HEK293 (cell line): ENCODE measurements around the gene CDKN2A.

Source experiments
- ZNF184 ChIP-seq: fragments of 450-650 bp; IDR thresholded peaks from 2 replicates; pipeline ENCODE4 v1.5.1; 2018; ENCODE audit warnings: missing biosample characterization, mild to moderate bottlenecking, missing genetic modification characterization
- TF ChIP-seq, protein P1 (sequence below): fragments of 450-650 bp; formaldehyde crosslinking; IDR thresholded peaks from 2 replicates; pipeline ENCODE4 v1.5.1; 2016; ENCODE audit warnings: missing biosample characterization, missing genetic modification characterization, borderline replicate concordance

DNA sequence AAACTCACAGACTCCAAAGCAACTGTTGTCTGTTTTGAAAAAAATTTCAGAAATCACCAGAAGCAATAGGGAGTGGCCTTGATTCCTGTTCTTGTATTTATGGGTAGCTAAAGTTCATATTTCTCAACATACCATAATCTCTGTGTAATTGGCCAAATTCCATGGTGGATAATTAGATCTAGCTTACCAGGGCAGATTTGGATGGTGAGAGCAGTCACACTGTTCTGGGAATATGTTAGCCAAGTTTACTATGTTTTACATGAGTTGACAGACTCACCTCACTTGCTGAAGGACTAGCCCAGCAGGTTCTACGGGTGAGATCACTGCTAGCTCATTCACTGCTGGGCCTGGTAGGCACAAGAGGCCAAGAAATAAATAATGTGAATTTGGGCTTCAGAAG lies 47.6 kb upstream of the CDKN2A start:
- TF ChIP-seq, protein P1, sequence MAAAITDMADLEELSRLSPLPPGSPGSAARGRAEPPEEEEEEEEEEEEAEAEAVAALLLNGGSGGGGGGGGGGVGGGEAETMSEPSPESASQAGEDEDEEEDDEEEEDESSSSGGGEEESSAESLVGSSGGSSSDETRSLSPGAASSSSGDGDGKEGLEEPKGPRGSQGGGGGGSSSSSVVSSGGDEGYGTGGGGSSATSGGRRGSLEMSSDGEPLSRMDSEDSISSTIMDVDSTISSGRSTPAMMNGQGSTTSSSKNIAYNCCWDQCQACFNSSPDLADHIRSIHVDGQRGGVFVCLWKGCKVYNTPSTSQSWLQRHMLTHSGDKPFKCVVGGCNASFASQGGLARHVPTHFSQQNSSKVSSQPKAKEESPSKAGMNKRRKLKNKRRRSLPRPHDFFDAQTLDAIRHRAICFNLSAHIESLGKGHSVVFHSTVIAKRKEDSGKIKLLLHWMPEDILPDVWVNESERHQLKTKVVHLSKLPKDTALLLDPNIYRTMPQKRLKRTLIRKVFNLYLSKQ (tag by site-specific recombination) = no peak
- TF ChIP-seq ZNF184 (tag by site-specific recombination) = no peak
